Thoracic aorta (tissue), 2 donors: Measurements from ENCODE around the gene DMGDH. TPM values are rescaled to one million over a fixed set of nuclear protein-coding genes. Genes with fewer than 3 reads are reported as not detected.
A peak's percentile ranks its signal among the peaks of the same experiment; 100 is the strongest.

Experiments used
- ATAC-seq: fragments of 150-250 bp; one replicate; pipeline ENCODE4 v1.8.0; 2017; ENCODE audit warnings: low read depth; ENCODE audit not compliant: insufficient number of reproducible peaks, low FRiP score
- DNase-seq: peaks from one replicate; pipeline ENCODE4 v3.0.0-alpha.2; 2020; ENCODE audit warnings: low spot score
- H3K27ac ChIP-seq, 2 donors: fragments of 200-600 bp; sonication (generic); 1 replicate in 1 of 2; 2 replicates in 1 of 2; pipeline ENCODE4 v1.5.1; 2016; ENCODE audit warnings: mild to moderate bottlenecking in 2 of 2, moderate library complexity in 2 of 2
- H3K27me3 ChIP-seq: fragments of 200-600 bp; sonication (generic); replicated peaks from 2 replicates; pipeline ENCODE4 v1.6.0; 2016; ENCODE audit warnings: mild to moderate bottlenecking; ENCODE audit not compliant: insufficient read depth
- H3K36me3 ChIP-seq: fragments of 200-600 bp; sonication (generic); one replicate; pipeline ENCODE4 v1.5.1; 2016
- H3K4me1 ChIP-seq, 2 donors: fragments of 200-600 bp; sonication (generic); 1 replicate in 1 of 2; 2 replicates in 1 of 2; pipeline versions ENCODE4 v1.5.1 to v1.6.0; 2016; ENCODE audit warnings: low read depth in 2 of 2, mild to moderate bottlenecking in 1 of 2; ENCODE audit not compliant: control insufficient read depth in 1 of 2
- H3K4me3 ChIP-seq: fragments of 200-600 bp; sonication (generic); 2 replicates; pipeline ENCODE4 v1.5.1; 2016; ENCODE audit warnings: mild to moderate bottlenecking
- H3K9me3 ChIP-seq: fragments of 200-600 bp; sonication (generic); 2 replicates; pipeline ENCODE4 v1.5.1; 2016
- CTCF ChIP-seq: fragments of 200-600 bp; sonication (generic); IDR thresholded peaks from one replicate; pipeline ENCODE4 v1.5.1; 2019; ENCODE audit warnings: antibody characterized with exemption
- total RNA-seq, 2 donors: library from RNA; depleted of rRNA; stranded (reverse); fragments of >200 nt; gene quantifications; one replicate each; pipeline versions ENCODE4 v1.1.0 to v1.2.3, GENCODE V29; 2016

The DMGDH gene
- total RNA-seq, 2 donors from 2014 or later: 0.85 to 0.95 TPM

DNA sequence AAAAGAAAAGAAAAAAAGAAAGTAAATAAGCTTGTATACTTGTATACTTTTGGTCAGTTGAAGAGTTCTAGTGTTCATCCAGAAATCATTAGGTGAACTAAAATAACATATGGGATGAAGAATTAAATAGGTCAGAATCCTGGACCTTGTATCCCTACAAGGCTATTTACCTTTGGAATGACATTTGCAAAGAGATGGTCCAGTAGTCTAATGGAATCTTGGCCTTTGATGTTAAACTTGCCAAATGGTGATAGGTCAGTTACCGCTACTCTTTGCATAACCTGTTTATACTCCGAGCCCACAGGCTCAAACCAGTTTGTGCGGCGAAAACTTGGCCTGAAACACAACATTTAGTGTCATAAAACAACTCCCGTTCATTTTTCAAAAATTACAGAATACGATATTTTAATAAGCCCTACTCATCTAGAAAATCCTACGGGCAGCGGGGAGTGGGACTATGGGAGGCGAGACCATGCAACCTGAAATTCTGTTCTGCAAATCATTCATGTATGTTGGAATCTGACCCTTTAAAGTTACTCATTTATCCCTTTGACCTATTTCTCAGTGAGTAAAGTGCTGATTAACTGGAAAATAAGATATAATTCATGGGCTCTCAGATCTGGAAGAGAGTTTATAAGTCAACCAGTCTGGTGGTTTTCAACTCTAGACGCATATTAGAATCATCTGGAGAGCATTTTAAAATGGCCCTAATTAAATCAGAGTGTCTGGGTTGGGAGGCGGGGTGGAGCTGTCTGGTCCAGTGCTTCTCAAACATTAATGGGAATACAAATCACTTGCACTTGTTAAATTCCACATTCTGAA lies 38.6 kb downstream of the DMGDH start:
- H3K9me3 ChIP-seq: no peaks in the 10 kb centered on the region
- no peak for DNase-seq
- ATAC-seq: no peak
- no peak overlapping the region for H3K4me3 ChIP-seq
- TF ChIP-seq CTCF: no peak
- no peaks in the 10 kb centered on the region for H3K36me3 ChIP-seq
- H3K27me3 ChIP-seq: no peaks in the 10 kb centered on the region
- no peaks in the 10 kb centered on the region for H3K4me1 ChIP-seq
- H3K27ac ChIP-seq: no peak overlapping the region

- H3K27ac ChIP-seq: no peak overlapping the region
- TF ChIP-seq CTCF: peak; percentile 92
- ATAC-seq (peak; percentile 26), DNase-seq (no peak)
- peak overlapping the region; percentile 58 for H3K4me3 ChIP-seq
- peaks cover 0 to 12% of the 10 kb centered on the region in 2 donors for H3K4me1 ChIP-seq
- no peaks in the 10 kb centered on the region for H3K36me3 ChIP-seq
- H3K9me3 ChIP-seq: no peaks in the 10 kb centered on the region
- no peaks in the 10 kb centered on the region for H3K27me3 ChIP-seq
Observed at GRCh38 chr5:79025054-79025472, 44.4 kb downstream of the DMGDH start.

DNA sequence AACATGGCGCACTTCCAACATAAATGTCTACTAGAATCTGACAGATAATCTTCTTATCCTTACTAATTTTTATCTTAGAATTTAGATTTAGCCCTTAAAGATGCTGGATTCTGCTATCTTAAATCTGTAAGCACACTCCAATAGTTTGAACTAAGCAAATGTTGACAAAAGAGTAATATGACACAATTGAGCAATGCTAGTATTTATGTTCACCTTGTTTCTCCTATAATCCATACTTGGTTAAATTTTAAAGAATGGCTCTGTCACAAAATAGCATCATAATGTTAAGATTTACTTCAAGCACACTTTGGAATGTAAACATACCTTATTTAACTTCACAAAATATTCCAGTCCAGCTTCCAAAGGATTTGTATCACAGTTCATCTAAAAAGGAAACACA lies 45.5 kb downstream of the DMGDH start:
- no peak for ATAC-seq
- TF ChIP-seq CTCF: no peak
- DNase-seq: no peak
- Histone ChIP-seq H3K27ac (no peak overlapping the region), H3K27me3 (no peaks in the 10 kb centered on the region), H3K4me3 (no peak overlapping the region), H3K36me3 (no peaks in the 10 kb centered on the region), H3K9me3 (no peaks in the 10 kb centered on the region), H3K4me1 (peaks cover 0 to 12% of the 10 kb centered on the region in 2 donors)

DNA sequence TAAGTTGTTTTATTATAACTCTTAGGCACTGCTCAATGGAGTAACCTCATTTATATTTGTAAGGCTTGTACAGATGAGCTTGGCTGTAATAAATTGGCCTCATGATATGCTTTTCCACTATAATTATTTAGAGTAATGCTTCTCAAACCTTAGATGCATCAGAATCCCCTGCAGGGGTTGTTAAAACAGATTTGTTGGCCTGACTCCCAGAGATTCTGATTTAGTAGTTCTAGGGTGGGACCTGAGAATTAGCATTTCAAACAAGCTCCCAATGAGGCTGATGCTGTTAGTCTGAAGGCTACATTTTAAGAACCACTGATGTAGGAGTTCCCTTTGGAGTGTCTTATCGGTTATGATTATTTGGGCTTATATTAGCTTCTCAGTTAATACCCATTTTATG lies 46.1 kb downstream of the DMGDH start:
- H3K27ac ChIP-seq: no peak overlapping the region

DNA sequence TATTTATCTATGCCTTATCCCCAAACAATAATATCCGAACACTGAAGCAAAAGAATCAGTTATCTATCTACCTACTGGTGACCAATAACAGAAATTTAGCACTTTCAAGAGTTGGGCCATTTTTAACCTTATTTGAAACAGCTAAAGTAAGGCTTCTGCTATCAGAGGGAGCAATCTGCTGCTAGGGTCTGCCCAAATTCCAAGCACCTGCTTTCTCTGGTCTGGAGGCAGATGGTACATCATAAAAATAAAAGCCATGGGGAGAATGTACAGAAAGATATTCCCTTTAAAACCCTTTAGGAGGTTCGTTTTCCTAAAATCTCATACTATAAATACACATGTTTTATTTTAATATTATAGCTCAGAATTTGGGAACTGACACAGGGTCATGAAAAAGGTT lies 46.7 kb downstream of the DMGDH start:
- Histone ChIP-seq H3K27me3 (no peaks in the 10 kb centered on the region), H3K9me3 (no peaks in the 10 kb centered on the region), H3K27ac (no peak overlapping the region), H3K4me1 (peaks cover 0 to 12% of the 10 kb centered on the region in 2 donors), H3K36me3 (no peaks in the 10 kb centered on the region), H3K4me3 (no peak overlapping the region)
- ATAC-seq (no peak), DNase-seq (no peak)
- TF ChIP-seq CTCF: no peak

More for the DNA sequence above, 46.1 kb downstream of the DMGDH start:
- Histone ChIP-seq H3K4me1 (peaks cover 0 to 12% of the 10 kb centered on the region in 2 donors), H3K36me3 (no peaks in the 10 kb centered on the region), H3K4me3 (no peak overlapping the region), H3K9me3 (no peaks in the 10 kb centered on the region), H3K27me3 (no peaks in the 10 kb centered on the region)
- ATAC-seq (no peak), DNase-seq (no peak)
- TF ChIP-seq CTCF: no peak
